OCI-LY3 (cell line): ENCODE data around the gene TBXA2R.

Experiments used
- CTCF ChIP-seq: fragments of 200-600, 300-600 bp; sonication (generic); IDR thresholded peaks from 2 replicates; pipeline ENCODE4 v1.5.1; 2014; ENCODE audit warnings: antibody characterized with exemption, low read length, low read depth
- EZH2phosphoT487 ChIP-seq: fragments of 200-600 bp; shearing (Covaris generic); IDR thresholded peaks from 2 replicates; pipeline ENCODE4 v1.6.1; 2018; ENCODE audit warnings: antibody characterized with exemption, mixed run types, low read depth

- TF ChIP-seq CTCF (no peak), EZH2phosphoT487 (no peak)
Measured at GRCh38 chr19:3546119-3546518, 60.6 kb downstream of the TBXA2R start.
